ENCODE measurements around the gene BPNT1.
"Not testable (repeated sequence)": the region's sequence is repeated elsewhere in the genome, so short reads cannot be mapped to it uniquely, and the experiment has no call there.

The BPNT1 gene

DNA sequence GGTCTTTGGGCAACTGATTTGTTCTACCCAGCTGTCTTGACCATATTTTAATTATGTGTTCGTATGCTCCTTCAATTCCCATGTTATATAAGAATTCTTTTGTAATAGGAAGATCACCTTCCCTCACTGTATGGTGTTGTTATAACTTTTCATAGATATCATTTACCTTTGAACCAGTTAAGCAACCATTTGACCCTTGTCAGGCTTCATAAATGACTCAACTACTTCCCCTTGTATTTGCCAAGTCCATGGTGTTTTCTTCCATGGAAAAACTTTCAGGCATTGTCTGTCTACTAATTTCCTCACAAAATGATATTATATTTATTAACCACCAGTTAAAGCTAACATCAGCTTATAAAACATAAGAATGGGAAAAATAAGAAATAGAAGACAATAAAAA lies 5.1 kb downstream of the BPNT1 start:
- in situ Hi-C loops (cut with HindIII; ENCODE audit: low sequenced_read_pairs), result no loop called here

DNA sequence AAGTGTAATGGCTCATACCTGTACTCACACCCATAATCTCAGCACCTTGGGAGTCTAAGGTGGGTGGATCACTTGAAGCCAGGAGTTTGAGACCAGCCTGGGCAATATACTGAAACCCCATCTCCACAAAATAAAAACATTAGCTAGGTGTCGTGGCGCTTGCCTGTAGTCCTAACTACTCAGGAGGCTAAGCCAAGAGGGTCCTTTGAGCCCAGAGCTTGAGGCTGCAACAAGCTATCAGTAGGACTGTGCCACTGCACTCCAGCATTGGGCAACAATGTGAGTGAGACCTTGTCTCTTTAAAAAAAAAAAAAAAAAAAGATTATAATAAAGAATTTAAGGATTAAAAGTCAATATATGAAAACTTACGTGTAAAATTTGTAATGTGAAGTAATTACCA lies 11.7 kb downstream of the BPNT1 start:
- in situ Hi-C loops (cut with HindIII; ENCODE audit: low sequenced_read_pairs), result no loop called here

DNA sequence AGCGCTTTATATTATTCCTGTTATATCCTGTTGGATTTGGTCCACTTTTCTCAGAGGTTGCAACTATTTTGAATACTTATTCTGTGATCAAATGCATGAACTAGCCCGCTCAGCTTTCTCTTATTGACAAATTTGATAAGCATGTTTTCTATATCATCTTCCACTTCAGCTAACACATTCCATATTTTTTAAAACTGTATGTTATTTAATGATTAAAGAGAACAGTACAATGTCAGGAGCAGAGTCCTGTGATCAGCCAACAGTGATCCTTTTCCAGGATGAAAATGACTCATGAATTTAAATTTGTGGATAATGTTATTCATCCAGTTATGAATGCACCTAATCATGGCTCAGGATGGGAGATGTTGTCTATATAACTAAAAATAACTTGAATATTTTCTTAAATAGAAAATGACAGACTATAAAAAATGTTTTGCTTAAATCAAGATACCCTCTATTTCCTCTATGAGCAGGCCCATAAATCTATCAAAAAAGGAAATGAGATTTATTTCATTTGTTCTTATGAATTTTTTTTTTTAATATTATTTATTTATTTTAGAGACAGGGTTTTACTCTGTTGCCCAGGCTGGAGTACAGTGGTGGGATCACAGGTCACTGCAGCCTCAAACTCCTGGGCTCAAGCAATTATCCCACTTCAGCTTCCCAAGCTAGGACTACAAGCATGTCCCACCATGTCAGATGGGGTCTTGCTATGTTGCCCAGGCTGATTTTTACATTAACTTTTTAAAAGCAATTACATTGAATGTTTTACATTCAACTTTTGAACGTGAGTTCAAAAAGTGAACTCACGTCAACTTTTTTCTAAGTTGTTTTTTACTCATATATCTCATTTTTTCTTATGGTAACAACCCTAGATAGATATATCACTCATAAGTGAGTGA lies 12.5 kb downstream of the BPNT1 start:
- in situ Hi-C loops (cut with HindIII; ENCODE audit: low sequenced_read_pairs), result no loop called here

DNA sequence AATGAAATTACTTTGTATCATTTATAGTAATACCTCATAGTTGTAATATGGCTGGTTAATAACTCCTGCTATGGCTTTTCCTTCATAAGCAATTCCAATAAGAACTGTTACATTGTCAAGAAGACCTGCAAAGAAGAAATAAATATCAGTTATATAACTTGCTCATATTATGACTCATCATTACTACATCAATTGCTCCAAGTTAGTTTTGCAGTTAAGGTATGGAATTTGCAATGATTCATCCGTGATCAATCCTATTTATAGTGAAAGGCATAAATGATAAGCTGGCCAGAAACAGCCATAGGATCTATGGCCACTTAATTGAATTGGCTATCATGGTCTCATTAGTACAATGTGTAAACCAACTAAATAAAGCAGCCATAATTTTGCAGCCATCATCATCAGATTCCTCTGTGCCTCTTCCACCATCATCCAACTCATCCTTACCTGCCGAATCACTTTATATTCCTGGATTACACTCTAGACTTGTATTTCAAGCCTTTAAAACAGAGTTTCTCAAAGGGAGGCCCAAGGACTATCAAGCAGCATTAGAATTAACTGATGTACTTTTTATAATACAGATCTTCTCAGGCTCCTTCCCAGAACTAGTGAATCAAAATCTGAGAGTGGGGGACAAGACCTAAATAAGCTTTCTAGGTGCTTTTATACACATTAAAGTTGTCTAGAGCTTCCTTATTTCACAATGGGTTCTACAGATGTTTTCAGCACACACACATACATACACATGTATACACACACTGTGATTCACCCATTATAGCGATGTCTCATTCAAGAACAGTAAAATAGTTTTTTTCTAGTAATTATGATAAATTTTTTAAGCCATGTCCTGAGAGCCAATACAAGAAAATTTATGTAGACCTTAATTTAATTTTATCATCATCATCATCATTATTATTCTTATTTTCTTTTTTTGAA lies 22.1 kb downstream of the BPNT1 start:
- in situ Hi-C loops (cut with HindIII; ENCODE audit: low sequenced_read_pairs), result loop anchor here (5.0 kb wide), 3 partner anchors 55 to 90 kb away; no protein-coding TSS in a partner anchor

DNA sequence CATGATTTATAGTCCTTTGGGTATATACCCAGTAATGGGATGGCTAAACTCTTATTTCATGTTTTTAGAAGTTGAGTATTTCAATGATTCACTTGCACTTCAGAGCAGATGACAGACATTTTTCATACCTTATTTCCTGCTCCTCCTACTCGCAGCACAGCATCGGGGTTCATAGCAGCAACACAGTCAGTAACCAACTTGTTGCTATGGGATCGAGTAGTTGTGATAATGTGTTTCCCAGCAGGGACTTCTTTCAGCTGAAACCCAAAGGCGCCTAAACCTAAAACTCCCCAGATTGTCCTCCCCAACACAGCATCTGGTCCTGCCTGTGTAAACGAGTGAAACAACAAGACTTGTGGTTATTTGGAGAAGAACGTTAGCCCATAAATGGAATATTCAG lies 27.0 kb downstream of the BPNT1 start:
- in situ Hi-C loops (cut with HindIII; ENCODE audit: low sequenced_read_pairs), result no loop called here

DNA sequence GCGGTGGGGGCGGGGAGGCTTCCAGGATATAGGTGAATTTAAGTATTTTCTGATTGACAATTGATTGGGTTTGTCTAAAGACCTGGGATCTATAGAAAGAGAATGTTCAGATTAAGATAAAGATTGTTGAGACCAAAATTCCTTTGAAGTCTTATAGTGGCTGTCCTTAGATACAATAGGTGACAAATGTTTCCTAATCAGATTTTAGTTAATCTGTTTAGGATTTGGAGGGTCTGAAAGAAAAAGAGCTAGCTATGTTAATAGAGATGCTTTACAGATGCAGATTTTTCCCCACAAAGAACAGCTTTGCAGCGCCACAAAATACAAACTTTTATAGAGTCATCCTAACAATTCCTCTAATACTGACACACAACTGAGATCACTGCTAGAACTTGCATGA lies 28.7 kb downstream of the BPNT1 start:
- in situ Hi-C loops (cut with HindIII; ENCODE audit: low sequenced_read_pairs), result no loop called here

DNA sequence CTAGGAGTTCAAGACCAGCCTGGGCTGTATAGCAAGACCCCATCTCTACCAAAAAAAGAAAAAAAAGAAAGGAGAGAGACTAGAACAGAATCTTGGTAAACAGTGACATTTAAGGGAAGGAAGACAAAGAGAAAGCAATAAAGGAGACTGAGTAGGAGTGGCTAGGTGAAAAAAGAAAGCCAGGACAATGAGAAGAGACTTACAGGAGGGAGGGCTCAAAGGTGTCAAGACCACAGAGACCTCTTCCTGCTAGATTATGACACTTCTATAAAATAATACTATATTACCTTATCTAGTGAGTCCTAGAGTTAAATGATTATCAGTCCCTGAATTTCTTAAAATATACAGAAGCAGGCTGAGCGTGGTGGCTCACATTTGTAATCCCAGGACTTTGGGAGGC lies 33.2 kb downstream of the BPNT1 start:
- in situ Hi-C loops (cut with HindIII; ENCODE audit: low sequenced_read_pairs), result no loop called here

DNA sequence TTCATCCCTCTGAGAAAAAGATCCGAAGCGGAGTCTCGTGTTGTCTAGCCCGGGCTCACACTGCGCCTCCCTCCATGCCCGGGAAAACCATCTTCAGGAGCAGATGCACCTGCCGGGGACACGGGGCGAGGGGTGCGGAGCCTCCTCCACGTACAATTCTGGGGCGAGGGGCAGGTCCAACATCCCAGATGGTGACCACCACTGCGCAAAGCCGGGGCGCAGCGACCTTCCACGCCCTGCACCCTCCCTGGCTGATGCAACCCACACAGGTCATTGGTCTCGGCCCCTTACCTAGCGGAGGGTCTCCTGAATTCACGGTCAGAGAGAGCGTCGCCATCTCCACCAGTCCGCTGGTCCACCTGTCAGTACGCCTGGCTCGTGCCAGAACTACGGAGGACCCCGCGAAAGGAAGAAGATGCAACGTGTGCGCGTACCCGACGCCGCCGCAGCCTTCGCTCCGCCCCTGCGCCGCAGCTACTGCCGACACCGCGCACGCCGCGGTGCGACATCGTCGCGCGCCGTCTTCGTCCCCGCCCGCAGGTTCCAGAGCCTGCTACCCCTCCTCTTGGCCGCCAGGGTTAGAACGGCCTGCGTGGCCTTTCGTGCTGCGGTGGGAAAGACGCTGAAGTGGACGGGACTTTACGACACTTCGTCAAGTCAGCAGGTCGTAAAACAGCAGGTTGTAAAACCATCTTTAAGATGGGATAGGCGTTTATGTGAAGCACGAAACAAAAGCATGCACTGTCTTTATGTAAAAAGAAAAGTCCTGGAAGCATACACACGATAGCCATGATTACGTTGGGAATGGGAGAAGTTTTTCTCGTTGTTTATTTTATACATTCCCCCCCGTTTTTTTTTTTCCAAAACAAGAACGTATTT lies 43.3 kb downstream of the BPNT1 start, which contains the start of gene EPRS1:
TSS of gene EPRS1 (minus strand) at position 454 of the 879 bp plus-strand sequence. CDS start at position 337, 117 bp downstream.
- in situ Hi-C loops (cut with HindIII; ENCODE audit: low sequenced_read_pairs), result no loop called here

DNA sequence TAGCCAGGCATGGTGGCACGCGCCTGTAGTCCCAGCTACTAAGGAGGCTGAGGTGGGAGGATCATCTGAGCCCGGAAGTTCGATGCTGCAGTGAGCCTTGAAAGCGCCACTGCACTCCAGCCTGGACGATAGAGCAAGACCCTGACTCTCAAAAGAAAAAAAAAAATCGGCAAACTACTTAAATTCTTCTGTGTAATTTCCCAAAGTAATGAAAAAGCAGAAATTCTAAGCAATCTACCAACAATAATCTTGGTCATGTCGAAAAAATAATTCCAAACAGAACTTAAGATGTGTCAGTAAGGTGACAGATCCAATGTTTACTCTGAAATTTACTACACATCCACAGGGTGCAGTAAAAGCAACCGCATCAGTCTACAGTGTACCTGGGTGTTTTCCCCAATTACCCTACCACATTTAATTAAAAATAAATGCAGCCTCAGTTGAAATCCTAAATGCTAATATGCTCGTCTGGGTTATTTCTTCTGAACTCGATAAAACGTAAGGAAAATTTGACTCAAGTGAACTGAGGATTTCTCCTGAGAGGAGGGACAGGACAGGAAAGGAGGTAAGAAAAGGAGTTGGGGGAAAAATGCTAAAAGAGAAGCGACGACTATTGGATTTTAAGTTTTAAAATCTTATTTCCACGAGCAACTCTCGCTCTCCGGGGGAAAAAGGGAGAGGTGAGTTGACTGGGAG lies 44.1 kb downstream of the BPNT1 start:
- in situ Hi-C loops (cut with HindIII; ENCODE audit: low sequenced_read_pairs), result no loop called here

DNA sequence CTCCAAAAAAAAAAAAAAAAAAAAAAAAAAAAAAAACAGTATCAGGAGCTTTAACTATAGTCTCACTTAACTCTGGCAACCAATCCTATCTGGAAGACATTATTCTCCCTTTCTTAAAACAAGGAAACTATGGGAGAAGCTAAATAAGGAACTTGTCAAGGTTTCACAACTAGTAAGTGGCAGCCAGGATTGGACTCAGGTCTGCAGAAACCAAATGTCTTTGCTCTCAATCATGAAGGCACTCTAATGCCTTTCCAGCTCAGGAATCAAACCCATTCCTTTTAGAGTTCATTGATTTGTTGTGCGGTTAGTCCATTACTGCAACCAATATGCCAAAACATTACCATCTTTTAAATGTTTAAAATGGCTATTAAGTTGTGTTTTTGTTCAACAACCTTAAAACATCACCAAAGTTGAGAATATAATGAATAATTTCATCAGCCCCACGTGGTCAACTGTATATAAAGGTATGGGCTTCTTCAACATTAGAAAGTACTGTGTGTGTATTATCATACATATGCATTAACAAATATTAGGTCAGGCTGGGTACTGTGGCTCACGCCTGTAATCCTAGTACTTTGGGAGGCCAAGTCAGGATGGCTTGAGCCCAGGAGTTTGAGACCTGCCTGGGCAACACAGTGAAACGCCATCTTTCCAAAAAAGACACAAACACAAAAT lies 44.8 kb downstream of the BPNT1 start:
- in situ Hi-C loops (cut with HindIII; ENCODE audit: low sequenced_read_pairs), result no loop called here

DNA sequence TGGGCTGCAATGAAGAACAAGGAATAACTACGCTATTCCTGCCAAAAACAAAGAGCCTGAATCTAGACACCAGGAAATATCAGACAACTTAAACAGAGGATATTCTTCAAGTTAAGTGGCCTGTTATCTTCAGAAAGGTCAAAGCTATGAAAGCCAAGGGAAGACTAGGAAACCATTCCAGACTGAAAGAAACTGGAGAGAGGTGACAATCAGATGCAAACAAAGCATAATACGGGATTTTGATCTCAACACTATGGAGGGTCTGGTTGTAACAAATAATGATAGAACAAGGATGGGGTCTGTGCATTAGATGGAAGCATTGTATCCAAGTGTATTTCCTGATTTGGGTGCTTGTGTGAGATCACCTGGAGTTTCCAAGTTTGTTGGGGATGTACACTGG lies 45.9 kb downstream of the BPNT1 start:
- in situ Hi-C loops (cut with HindIII; ENCODE audit: low sequenced_read_pairs), result no loop called here

DNA sequence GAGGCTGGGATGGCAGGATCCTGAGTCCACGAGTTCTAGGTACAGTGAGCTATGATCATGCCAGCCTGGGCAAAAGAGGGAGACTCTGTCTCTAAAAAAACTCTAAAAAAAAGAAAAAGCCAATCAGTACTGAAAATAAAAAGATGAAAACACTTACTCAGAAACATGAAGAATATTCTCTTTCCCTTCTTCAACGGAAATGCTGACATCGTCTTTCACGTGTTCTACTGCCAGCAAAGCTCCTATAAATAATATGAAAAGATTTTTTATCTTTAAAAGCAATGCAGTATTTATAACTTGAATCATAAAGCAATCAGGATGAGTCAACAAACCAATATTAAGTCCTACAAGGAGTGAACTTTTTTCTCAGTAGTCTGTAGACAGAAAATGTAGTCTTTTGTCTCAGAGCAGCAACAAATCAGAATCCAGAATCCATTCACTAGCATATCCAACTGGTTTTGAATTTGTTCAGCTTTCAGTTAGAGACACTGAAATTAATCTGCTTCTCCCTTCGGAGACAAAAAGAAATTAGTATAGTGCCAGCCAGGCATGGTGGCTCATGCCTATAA lies 49.5 kb downstream of the BPNT1 start:
- in situ Hi-C loops (cut with HindIII; ENCODE audit: low sequenced_read_pairs), result no loop called here

DNA sequence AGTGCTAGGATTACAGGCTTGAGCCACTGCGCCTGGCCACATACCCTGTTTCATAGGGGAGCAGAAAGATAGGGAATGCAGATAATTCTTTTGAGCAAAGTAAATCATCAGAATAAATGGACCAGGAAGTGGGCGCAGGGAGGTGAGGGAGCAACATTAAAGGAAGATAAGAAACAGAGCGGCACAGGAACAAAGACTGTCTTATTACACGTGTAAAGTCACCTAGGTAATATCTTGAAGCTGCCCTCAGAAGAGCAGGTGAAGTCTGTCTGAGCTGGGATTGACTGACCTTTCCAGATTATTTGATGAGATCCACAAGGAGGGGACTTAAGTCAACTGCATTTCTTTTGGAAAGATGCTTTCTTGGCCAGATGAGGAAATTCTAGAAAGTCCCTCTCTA lies 50.9 kb downstream of the BPNT1 start:
- in situ Hi-C loops (cut with HindIII; ENCODE audit: low sequenced_read_pairs), result no loop called here

DNA sequence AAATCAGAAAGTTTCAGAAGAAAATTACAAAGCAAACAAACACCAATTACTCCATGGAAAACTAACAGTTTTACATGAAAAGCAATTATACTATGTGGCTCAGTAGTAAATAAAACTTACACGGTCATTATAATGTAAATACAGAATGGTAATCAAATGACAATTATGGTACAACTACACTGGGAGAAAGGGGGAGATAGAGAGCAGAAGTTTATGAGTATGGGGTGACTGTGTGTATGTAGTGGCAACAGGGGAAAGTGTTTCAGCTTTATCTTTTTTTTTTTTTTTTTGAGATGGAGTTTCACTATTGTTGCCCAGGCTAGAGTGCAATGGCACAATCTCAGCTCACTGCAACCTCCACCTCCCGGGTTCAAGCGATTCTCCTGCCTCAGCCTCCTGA lies 51.8 kb downstream of the BPNT1 start:
- in situ Hi-C loops (cut with HindIII; ENCODE audit: low sequenced_read_pairs), result not testable (repeated sequence)

DNA sequence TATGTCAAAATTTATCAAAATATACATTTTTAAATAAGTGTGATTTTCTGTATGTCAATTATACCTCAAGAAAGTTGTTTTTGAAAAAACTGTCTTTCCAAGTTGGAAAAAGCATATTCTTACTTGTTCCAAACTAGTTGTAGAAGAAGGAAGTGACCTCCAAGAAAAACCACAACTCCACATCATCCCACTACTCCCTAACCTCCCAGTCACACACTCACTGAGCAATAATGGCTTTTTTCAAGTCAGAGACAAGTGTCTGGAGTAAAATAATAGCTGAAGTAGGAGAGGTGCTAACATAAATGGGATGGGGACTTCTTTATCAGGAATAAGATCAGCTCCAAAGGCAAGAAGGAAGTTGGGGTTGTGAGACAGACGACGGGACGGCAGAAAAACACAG lies 56.7 kb downstream of the BPNT1 start:
- in situ Hi-C loops (cut with HindIII; ENCODE audit: low sequenced_read_pairs), result no loop called here

DNA sequence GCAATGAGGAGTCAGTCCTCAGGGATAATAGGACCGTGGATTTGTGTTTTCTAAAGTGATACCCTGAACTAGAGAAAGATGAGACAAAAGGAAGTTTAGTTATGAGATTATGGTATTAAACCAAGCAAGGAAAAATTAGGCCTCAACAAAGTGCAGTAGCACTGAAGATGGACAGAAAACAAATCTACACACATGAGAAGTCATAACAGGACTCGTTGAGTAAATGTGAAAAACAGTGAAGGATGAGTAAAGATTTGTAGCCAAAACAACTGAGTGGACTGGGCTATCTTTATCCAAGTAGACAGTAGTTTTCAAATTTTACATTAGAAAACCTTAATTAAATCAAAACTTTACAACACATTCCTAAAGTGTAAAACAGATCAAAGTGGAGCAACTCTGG lies 58.3 kb downstream of the BPNT1 start:
- in situ Hi-C loops (cut with HindIII; ENCODE audit: low sequenced_read_pairs), result no loop called here

DNA sequence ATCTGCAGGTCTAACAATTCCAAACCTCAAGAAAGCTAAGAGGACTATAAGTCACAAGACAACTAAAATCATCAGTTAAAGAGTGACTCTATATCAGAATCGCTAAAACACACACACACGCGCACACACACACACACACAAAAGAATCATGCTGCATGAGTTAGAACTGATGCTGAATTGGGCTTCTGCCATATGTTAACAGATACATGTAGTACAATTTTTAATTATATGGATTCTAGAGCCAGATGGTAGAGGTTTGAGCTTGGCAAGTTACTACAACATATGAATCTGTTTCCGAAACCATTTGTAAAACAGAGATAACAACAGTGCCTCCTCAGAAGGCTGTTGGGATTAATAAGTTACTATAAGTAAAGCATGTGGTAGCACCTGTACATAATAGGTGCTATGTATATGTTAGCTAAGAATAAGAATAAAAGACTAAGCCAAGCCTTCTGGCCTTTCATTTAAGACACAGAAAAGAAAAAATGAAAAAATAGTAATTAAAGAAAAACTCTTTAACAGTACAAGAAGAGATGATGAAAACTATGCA lies 61.2 kb downstream of the BPNT1 start:
- in situ Hi-C loops (cut with HindIII; ENCODE audit: low sequenced_read_pairs), result no loop called here

DNA sequence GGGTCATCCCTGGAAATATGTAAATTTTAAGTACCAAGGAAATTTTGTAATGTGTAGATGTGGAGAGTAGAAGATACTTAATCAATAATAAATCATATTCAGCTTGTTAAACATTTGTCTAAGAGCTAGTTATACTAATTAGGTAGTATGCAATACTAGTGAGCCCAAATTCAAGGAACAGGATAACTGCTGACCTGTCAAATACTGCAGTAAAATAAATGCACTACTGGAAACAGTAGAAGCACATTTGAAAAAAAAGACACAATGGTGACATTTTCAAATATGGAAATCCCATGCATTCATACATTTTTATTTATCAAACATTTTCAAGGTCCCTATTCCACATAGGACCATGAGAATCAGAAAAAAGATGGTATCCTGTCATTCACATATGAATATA lies 70.5 kb downstream of the BPNT1 start:
- in situ Hi-C loops (cut with HindIII; ENCODE audit: low sequenced_read_pairs), result no loop called here

DNA sequence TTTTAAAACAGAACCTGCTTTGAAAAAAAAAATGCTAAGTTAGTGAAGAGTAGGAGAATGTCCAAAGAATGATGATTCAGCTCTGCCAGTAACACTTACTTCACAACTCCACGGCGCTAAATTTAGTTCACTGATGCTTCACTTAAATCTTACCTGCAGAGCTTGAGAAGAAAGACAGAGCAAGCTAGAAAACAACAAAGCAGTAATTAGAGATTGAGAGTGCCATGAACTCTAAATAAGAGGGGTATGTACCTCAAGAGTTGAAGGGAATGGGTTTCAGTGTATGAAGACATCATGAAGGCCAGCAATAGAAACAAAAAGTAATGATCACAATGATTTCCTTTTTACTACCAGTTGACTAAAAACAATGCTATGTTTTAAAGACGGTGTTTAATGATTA lies 76.1 kb downstream of the BPNT1 start:
- in situ Hi-C loops (cut with HindIII; ENCODE audit: low sequenced_read_pairs), result no loop called here
